ENCODE data around the gene MAD2L1. TPM values are rescaled to one million over a fixed set of nuclear protein-coding genes. Genes with fewer than 3 reads are reported as not detected.
"Not testable (repeated sequence)": the region's sequence is repeated elsewhere in the genome, so short reads cannot be mapped to it uniquely, and the experiment has no call there.

MAD2L1 gene
- total and polyA plus RNA-seq, 8 donors = 0.45 to 10.1 (median 2.4) TPM; not detected in 1

- H3K27ac ChIP-seq = no peak overlapping the region
- no peak for DNase-seq
- H3K36me3 ChIP-seq = no peaks in the 10 kb centered on the region
- WGBS, 5 donors = 81 to 98% (median 88%) methylated on average over 1 of the region's 1 CpG
- no peak for TF ChIP-seq POLR2AphosphoS5 (IDR thresholded peaks at IDR 0.05)
- no peak for TF ChIP-seq EP300 (IDR thresholded peaks at IDR 0.05)
- no peak for TF ChIP-seq POLR2A (IDR thresholded peaks at IDR 0.05)
- no peaks in the 10 kb centered on the region for H3K9me3 ChIP-seq
- no peaks in the 10 kb centered on the region for H3K4me1 ChIP-seq
- H3K4me3 ChIP-seq = no peak overlapping the region
- no peaks in the 10 kb centered on the region for H3K27me3 ChIP-seq
- intact Hi-C loops (cut with DNase I; ENCODE audit: low total_unique reads) = no loop called here
Measured at GRCh38 chr4:120105472-120105871, 38.8 kb upstream of the MAD2L1 start.

GRCh38 chr4:120096508-120097297, 30.1 kb upstream of the MAD2L1 start:
- 60 to 69% (median 66%) methylated on average over 2 of the region's 2 CpGs for WGBS, 5 donors
- intact Hi-C loops (cut with DNase I; ENCODE audit: low total_unique reads) = no loop called here
- no peak for DNase-seq
- H3K27me3 ChIP-seq = no peaks in the 10 kb centered on the region
- no peaks in the 10 kb centered on the region for H3K36me3 ChIP-seq
- H3K27ac ChIP-seq = no peak overlapping the region
- TF ChIP-seq POLR2A (IDR thresholded peaks at IDR 0.05) (no peak), POLR2AphosphoS5 (IDR thresholded peaks at IDR 0.05) (no peak), EP300 (IDR thresholded peaks at IDR 0.05) (no peak), CTCF (IDR thresholded peaks at IDR 0.05) (no peak)
- no peaks in the 10 kb centered on the region for H3K9me3 ChIP-seq
- H3K4me1 ChIP-seq = no peaks in the 10 kb centered on the region
- no peak overlapping the region for H3K4me3 ChIP-seq

GRCh38 chr4:120088507-120088906, 21.9 kb upstream of the MAD2L1 start:
- TF ChIP-seq EP300 (IDR thresholded peaks at IDR 0.05) (no peak), CTCF (IDR thresholded peaks at IDR 0.05) (no peak), POLR2AphosphoS5 (IDR thresholded peaks at IDR 0.05) (no peak), POLR2A (IDR thresholded peaks at IDR 0.05) (no peak)
- WGBS, 5 donors = 67 to 93% (median 76%) methylated on average over 2 of the region's 2 CpGs
- H3K27ac ChIP-seq = no peak overlapping the region
- no peaks in the 10 kb centered on the region for H3K4me1 ChIP-seq
- no peak overlapping the region for H3K4me3 ChIP-seq
- H3K36me3 ChIP-seq = no peaks in the 10 kb centered on the region
- DNase-seq = no peak
- intact Hi-C loops (cut with DNase I; ENCODE audit: low total_unique reads) = no loop called here
- H3K27me3 ChIP-seq = no peaks in the 10 kb centered on the region
- peaks cover 0 to 6% (median 0%) of the 10 kb centered on the region in 4 donors for H3K9me3 ChIP-seq

GRCh38 chr4:120088066-120088465, 21.4 kb upstream of the MAD2L1 start:
- intact Hi-C loops (cut with DNase I; ENCODE audit: low total_unique reads); H3K27ac ChIP-seq; DNase-seq; H3K4me3 ChIP-seq; H3K36me3 ChIP-seq; H3K4me1 ChIP-seq; H3K27me3 ChIP-seq; H3K9me3 ChIP-seq: not testable (repeated sequence)
- 31 to 61% (median 38%) methylated on average over 1 of the region's 1 CpG for WGBS, 5 donors

GRCh38 chr4:120085705-120086104, 19.1 kb upstream of the MAD2L1 start:
- no peak for DNase-seq
- Histone ChIP-seq H3K4me3 (no peak overlapping the region), H3K27me3 (no peaks in the 10 kb centered on the region), H3K4me1 (no peaks in the 10 kb centered on the region), H3K9me3 (peaks cover 0 to 6% (median 0%) of the 10 kb centered on the region in 4 donors), H3K27ac (no peak overlapping the region), H3K36me3 (no peaks in the 10 kb centered on the region)
- TF ChIP-seq POLR2A (IDR thresholded peaks at IDR 0.05) (no peak), CTCF (IDR thresholded peaks at IDR 0.05) (no peak), EP300 (IDR thresholded peaks at IDR 0.05) (no peak), POLR2AphosphoS5 (IDR thresholded peaks at IDR 0.05) (no peak)
- intact Hi-C loops (cut with DNase I; ENCODE audit: low total_unique reads) = no loop called here

Data from stomach (tissue), 9 donors.